GM23338 (cell line): Measurements from ENCODE around the gene NAALADL2. TPM values are rescaled to one million over a fixed set of nuclear protein-coding genes. Genes with fewer than 3 reads are reported as not detected.

Source experiments
- ATAC-seq: fragments of 200-7000 bp; cut with Tn5 transposase; 3 replicates; pipeline ENCODE4 v1.9.1; 2020
- DNase-seq: peaks from one replicate; pipeline ENCODE4 v3.0.0-alpha.2; 2015; ENCODE audit warnings: low spot score
- H2AFZ ChIP-seq: fragments of 200-600 bp; sonication (generic); 2 replicates; pipeline ENCODE4 v1.8.0; 2016; ENCODE audit warnings: antibody characterized with exemption, mild to moderate bottlenecking, moderate library complexity
- H3F3A ChIP-seq: fragments of 200-600 bp; sonication (generic); replicated peaks from 2 replicates; pipeline ENCODE4 v1.8.0; 2017; ENCODE audit warnings: antibody characterized with exemption, mixed run types, low read depth
- H3K27ac ChIP-seq: fragments of 200-600 bp; sonication (generic); 2 replicates; pipeline ENCODE4 v1.6.1; 2016; ENCODE audit warnings: low read depth
- H3K27me3 ChIP-seq: fragments of 200-600 bp; sonication (generic); 2 replicates; pipeline ENCODE4 v1.8.0; 2016; ENCODE audit warnings: mild to moderate bottlenecking, mixed run types, moderate library complexity; ENCODE audit not compliant: insufficient read depth
- H3K36me3 ChIP-seq: fragments of 200-600 bp; sonication (generic); 2 replicates; pipeline ENCODE4 v1.8.0; 2016; ENCODE audit warnings: mild to moderate bottlenecking; ENCODE audit not compliant: insufficient read depth
- H3K4me1 ChIP-seq: fragments of 200-600 bp; sonication (generic); 2 replicates; pipeline ENCODE4 v1.8.0; 2016; ENCODE audit warnings: mild to moderate bottlenecking, moderate library complexity; ENCODE audit not compliant: insufficient read depth
- H3K4me2 ChIP-seq: fragments of 200-600 bp; sonication (generic); 2 replicates; pipeline ENCODE4 v1.7.1; 2017; ENCODE audit warnings: mixed run types
- H3K4me3 ChIP-seq: fragments of 200-600 bp; sonication (generic); 2 replicates; pipeline ENCODE4 v1.6.1; 2016; ENCODE audit warnings: mixed run types
- H3K79me2 ChIP-seq: fragments of 200-600 bp; sonication (generic); replicated peaks from 2 replicates; pipeline ENCODE4 v1.8.0; 2017; ENCODE audit warnings: mild to moderate bottlenecking; ENCODE audit not compliant: insufficient read depth
- H3K9me2 ChIP-seq: fragments of 200-600 bp; sonication (generic); 2 replicates; pipeline ENCODE4 v1.8.0; 2017; ENCODE audit not compliant: insufficient read depth
- H4K20me1 ChIP-seq: fragments of 200-600 bp; sonication (generic); replicated peaks from 2 replicates; pipeline ENCODE4 v1.8.0; 2017; ENCODE audit warnings: mild to moderate bottlenecking; ENCODE audit not compliant: insufficient read depth
- H3K27ac Mint-ChIP-seq: 2 replicates; pipeline ENCODE4 v1.8.0; 2020; ENCODE audit warnings: inconsistent platforms, mild to moderate bottlenecking, moderate library complexity, mixed read lengths
- H3K27me3 Mint-ChIP-seq: 3 replicates; pipeline ENCODE4 v1.8.0; 2022; ENCODE audit warnings: low read depth, mild to moderate bottlenecking, moderate library complexity, mixed read lengths, inconsistent platforms; ENCODE audit not compliant: insufficient read depth, poor library complexity
- H3K36me3 Mint-ChIP-seq: 3 replicates; pipeline ENCODE4 v1.8.0; 2021; ENCODE audit warnings: low read depth, mild to moderate bottlenecking, inconsistent platforms, moderate library complexity, mixed read lengths
- H3K4me1 Mint-ChIP-seq: 3 replicates; pipeline ENCODE4 v1.8.0; 2020; ENCODE audit warnings: mild to moderate bottlenecking, inconsistent platforms, mixed read lengths
- H3K4me3 Mint-ChIP-seq: 3 replicates; pipeline ENCODE4 v1.8.0; 2021; ENCODE audit warnings: moderate library complexity, mild to moderate bottlenecking, inconsistent platforms, mixed read lengths
- H3K9me3 Mint-ChIP-seq: 3 replicates; pipeline ENCODE4 v1.8.0; 2020; ENCODE audit warnings: moderate library complexity, mild to moderate bottlenecking, inconsistent platforms, mixed read lengths
- CREB1 ChIP-seq: fragments of 250-450 bp; sonication (Bioruptor Pico); IDR thresholded peaks from 2 replicates; pipeline ENCODE4 v1.5.0; 2020; ENCODE audit warnings: low read depth, mild to moderate bottlenecking, moderate library complexity
- CTCF ChIP-seq, 2 experiments: fragments of 200-600 bp in 1 of 2; sonication (generic) in 1 of 2; conservative IDR thresholded peaks; 2 replicates each; pipeline versions ENCODE4 v1.5.1 to v1.6.1; 2016 to 2017; ENCODE audit warnings: antibody characterized with exemption in 2 of 2, low read depth in 2 of 2, mild to moderate bottlenecking in 2 of 2, moderate library complexity in 1 of 2
- ETS1 ChIP-seq: IDR thresholded peaks from 2 replicates; pipeline ENCODE4 v1.6.1; 2016; ENCODE audit warnings: antibody characterized with exemption
- EZH2 ChIP-seq: fragments of 200-600 bp; sonication (generic); IDR thresholded peaks from one replicate; pipeline ENCODE4 v1.8.0; 2017; ENCODE audit warnings: antibody characterized with exemption, mild to moderate bottlenecking, low read depth; ENCODE audit not compliant: unreplicated experiment
- EZH2phosphoT487 ChIP-seq: fragments of 200-600 bp; sonication (generic); IDR thresholded peaks from one replicate; pipeline ENCODE4 v1.8.1; 2018; ENCODE audit warnings: antibody characterized with exemption; ENCODE audit not compliant: unreplicated experiment
- JUNB ChIP-seq: IDR thresholded peaks from one replicate; pipeline ENCODE4 v1.6.1; 2016; ENCODE audit warnings: antibody characterized with exemption; ENCODE audit not compliant: unreplicated experiment
- NANOG ChIP-seq: IDR thresholded peaks from 2 replicates; pipeline ENCODE4 v1.6.1; 2016; ENCODE audit warnings: antibody characterized with exemption, borderline replicate concordance
- POLR2AphosphoS5 ChIP-seq: IDR thresholded peaks from 2 replicates; pipeline ENCODE4 v1.6.1; 2016; ENCODE audit warnings: antibody characterized with exemption, low read depth
- STAT1 ChIP-seq: IDR thresholded peaks from one replicate; pipeline ENCODE4 v1.6.1; 2016; ENCODE audit warnings: antibody characterized with exemption; ENCODE audit not compliant: unreplicated experiment
- ZNF114 ChIP-seq: fragments of 250-450 bp; sonication (Bioruptor Pico); IDR thresholded peaks from 2 replicates; pipeline ENCODE4 v1.5.0; 2020; ENCODE audit warnings: mild to moderate bottlenecking, moderate library complexity
- ZNF331 ChIP-seq: fragments of 250-450 bp; sonication (Bioruptor Pico); IDR thresholded peaks from 2 replicates; pipeline ENCODE4 v1.5.0; 2020; ENCODE audit warnings: low read depth, mild to moderate bottlenecking, moderate library complexity
- ZNF462 ChIP-seq: fragments of 250-450 bp; sonication (Bioruptor Pico); IDR thresholded peaks from 2 replicates; pipeline ENCODE4 v1.5.0; 2020; ENCODE audit warnings: mild to moderate bottlenecking, moderate library complexity
- polyA plus RNA-seq: library from polyadenylated mRNA; unstranded; fragments of >200 nt; fragmentation: Nextera tagmentation; extraction: Ambion mirVana; gene quantifications from 2 replicates; pipeline ENCODE4 v1.2.1, GENCODE V29; 2016
- total RNA-seq: library from RNA; depleted of rRNA; stranded (reverse); fragments of >200 nt; shearing (Covaris generic); gene quantifications from 2 replicates; pipeline ENCODE4 v1.2.3, GENCODE V29; 2014
- TF ChIP-seq, protein P1 (sequence below): IDR thresholded peaks from one replicate; pipeline ENCODE4 v1.6.1; 2018; ENCODE audit warnings: antibody characterized with exemption; ENCODE audit not compliant: unreplicated experiment

Gene NAALADL2
- total and polyA plus RNA-seq, 2 experiments from 2014 or later: 1.6 to 2.6 TPM

DNA sequence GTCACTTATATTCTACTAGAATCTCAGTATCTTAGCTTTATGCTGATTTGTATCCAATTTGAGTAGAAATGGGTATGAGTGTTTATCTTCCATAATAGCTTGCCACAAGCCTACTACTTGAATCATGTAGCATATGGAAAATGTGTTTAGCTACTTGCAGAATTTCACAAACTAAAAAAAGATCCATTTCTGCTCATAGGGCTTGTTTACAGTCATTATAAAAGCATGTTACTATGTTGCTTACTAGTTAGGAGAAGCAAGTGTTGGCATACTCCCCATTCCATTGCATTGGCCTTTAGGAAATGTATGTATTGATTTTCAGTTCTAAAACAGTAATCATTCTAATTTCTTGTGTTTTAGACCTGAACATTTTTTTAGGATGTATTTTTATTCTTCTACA lies 939.2 kb downstream of the NAALADL2 start:
- Mint-ChIP-seq H3K27me3 (no peaks in the 10 kb centered on the region), H3K4me1 (no peaks in the 10 kb centered on the region; the same call in 2 of the 3 replicates), H3K27ac (no peak overlapping the region), H3K4me3 (no peak overlapping the region), H3K9me3 (peaks cover 4% of the 10 kb centered on the region; the same call in 1 of the 3 replicates), H3K36me3 (peaks cover 4% of the 10 kb centered on the region; the same call in 2 of the 3 replicates)
- DNase-seq (no peak), ATAC-seq (no peak)
- no peak overlapping the region for H3K4me2 ChIP-seq
- TF ChIP-seq, protein P1, sequence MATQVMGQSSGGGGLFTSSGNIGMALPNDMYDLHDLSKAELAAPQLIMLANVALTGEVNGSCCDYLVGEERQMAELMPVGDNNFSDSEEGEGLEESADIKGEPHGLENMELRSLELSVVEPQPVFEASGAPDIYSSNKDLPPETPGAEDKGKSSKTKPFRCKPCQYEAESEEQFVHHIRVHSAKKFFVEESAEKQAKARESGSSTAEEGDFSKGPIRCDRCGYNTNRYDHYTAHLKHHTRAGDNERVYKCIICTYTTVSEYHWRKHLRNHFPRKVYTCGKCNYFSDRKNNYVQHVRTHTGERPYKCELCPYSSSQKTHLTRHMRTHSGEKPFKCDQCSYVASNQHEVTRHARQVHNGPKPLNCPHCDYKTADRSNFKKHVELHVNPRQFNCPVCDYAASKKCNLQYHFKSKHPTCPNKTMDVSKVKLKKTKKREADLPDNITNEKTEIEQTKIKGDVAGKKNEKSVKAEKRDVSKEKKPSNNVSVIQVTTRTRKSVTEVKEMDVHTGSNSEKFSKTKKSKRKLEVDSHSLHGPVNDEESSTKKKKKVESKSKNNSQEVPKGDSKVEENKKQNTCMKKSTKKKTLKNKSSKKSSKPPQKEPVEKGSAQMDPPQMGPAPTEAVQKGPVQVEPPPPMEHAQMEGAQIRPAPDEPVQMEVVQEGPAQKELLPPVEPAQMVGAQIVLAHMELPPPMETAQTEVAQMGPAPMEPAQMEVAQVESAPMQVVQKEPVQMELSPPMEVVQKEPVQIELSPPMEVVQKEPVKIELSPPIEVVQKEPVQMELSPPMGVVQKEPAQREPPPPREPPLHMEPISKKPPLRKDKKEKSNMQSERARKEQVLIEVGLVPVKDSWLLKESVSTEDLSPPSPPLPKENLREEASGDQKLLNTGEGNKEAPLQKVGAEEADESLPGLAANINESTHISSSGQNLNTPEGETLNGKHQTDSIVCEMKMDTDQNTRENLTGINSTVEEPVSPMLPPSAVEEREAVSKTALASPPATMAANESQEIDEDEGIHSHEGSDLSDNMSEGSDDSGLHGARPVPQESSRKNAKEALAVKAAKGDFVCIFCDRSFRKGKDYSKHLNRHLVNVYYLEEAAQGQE: no peak
- TF ChIP-seq CTCF (conservative IDR thresholded peaks at IDR 0.05; ENCODE audit: low read depth in 2 of 2) (no peak), ZNF331 (CRISPR knock-in tag) (no peak), JUNB (no peak), EZH2 (no peak), NANOG (no peak), EZH2phosphoT487 (no peak), CREB1 (CRISPR knock-in tag) (no peak), ZNF114 (CRISPR knock-in tag) (no peak), ZNF462 (no peak), STAT1 (no peak), POLR2AphosphoS5 (no peak), ETS1 (no peak)
- no peaks in the 10 kb centered on the region for H4K20me1 ChIP-seq
- H2AFZ ChIP-seq: no peak overlapping the region
- H3K4me3 ChIP-seq: no peak overlapping the region
- no peaks in the 10 kb centered on the region for H3F3A ChIP-seq
- no peaks in the 10 kb centered on the region for H3K36me3 ChIP-seq
- H3K79me2 ChIP-seq: no peaks in the 10 kb centered on the region
- no peak overlapping the region for H3K27ac ChIP-seq
- no peaks in the 10 kb centered on the region for H3K9me2 ChIP-seq
- peaks cover under 1% of the 10 kb centered on the region for H3K4me1 ChIP-seq
- H3K27me3 ChIP-seq: no peaks in the 10 kb centered on the region
